Mucosa of descending colon (tissue), 3 donors: ENCODE results near the gene R3HDM2. TPM values are rescaled to one million over a fixed set of nuclear protein-coding genes. Genes with fewer than 3 reads are reported as not detected.

Experiments used
- ATAC-seq: fragments of 200-7000 bp; cut with Tn5 transposase; one replicate; pipeline ENCODE4 v1.9.1; 2020; ENCODE audit warnings: mild to moderate bottlenecking, moderate library complexity
- DNase-seq, 3 donors: peaks; one replicate each; pipeline ENCODE4 v3.0.0-alpha.2; 2020
- H3K36me3 ChIP-seq: fragments of 200-600 bp; one replicate; pipeline ENCODE4 v1.8.0; 2021; ENCODE audit warnings: low read depth, mild to moderate bottlenecking
- H3K4me1 ChIP-seq: fragments of 200-600 bp; one replicate; pipeline ENCODE4 v1.8.0; 2021; ENCODE audit warnings: low read depth, mild to moderate bottlenecking
- H3K4me3 ChIP-seq: fragments of 200-600 bp; one replicate; pipeline ENCODE4 v1.8.0; 2021; ENCODE audit warnings: mild to moderate bottlenecking
- H3K9me3 ChIP-seq: fragments of 200-600 bp; one replicate; pipeline ENCODE4 v1.8.0; 2021; ENCODE audit warnings: mild to moderate bottlenecking
- CTCF ChIP-seq: fragments of 200-600 bp; IDR thresholded peaks from one replicate; pipeline ENCODE4 v1.8.0; 2022; ENCODE audit warnings: antibody characterized with exemption, mild to moderate bottlenecking
- intact Hi-C, 2 donors: fragments of 100-400 bp; cut with DNase I in 1 of 2; cut with micrococcal nuclease in 1 of 2; formaldehyde crosslinking; loops; one replicate each; pipeline versions ENCODE4 v1.11.0 to v1.11.1; 2022; cut with DNase I, micrococcal nuclease
- total RNA-seq, 3 donors: library from RNA; stranded (reverse); fragmentation: NEBNext Ultra II Directional in 2 of 3; extraction: Animal tissue kit (Norgen Biotek cat#: 25700) in 2 of 3; gene quantifications; one replicate each; pipeline versions ENCODE4 v1.2.1 to v1.2.4, GENCODE V29; 2021 to 2023
- donor health status: DM: no; HTN: no; CAD: no; lungs with moderate emphysema.
- donor health status: DM: no; HTN: no; CAD: no.
- donor health status: DM: no; HTN: yes; CAD: no.

R3HDM2 gene
- total RNA-seq, 3 donors from 2014 or later = 43.9 to 80.8 (median 80.6) TPM

DNA sequence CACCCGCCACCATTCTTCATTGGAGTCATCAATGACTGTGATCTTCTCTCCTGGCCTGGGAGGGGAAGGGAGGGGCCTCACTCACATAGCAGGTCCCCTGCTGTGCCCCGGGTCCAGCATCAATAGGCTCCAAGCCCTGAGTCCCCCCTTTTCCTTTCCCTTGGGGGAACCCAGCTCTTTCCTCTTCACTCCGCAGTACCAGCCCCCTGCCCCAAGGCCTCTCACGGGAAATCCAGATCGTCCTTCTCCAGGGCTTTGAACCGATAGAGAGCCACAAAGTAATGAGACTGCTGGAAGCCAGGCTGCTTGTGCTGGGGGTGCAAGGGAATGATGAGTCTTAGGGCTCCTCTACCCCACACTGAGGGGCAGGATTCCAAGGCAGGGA, 186.5 kb downstream of the R3HDM2 start:
- Histone ChIP-seq H3K9me3 (no peaks in the 10 kb centered on the region), H3K4me3 (no peak overlapping the region), H3K4me1 (peaks cover 35% of the 10 kb centered on the region), H3K36me3 (no peaks in the 10 kb centered on the region)
- no peak for TF ChIP-seq CTCF
- ATAC-seq (no peak), DNase-seq (no peak)
- intact Hi-C loops = no loop called here

DNA sequence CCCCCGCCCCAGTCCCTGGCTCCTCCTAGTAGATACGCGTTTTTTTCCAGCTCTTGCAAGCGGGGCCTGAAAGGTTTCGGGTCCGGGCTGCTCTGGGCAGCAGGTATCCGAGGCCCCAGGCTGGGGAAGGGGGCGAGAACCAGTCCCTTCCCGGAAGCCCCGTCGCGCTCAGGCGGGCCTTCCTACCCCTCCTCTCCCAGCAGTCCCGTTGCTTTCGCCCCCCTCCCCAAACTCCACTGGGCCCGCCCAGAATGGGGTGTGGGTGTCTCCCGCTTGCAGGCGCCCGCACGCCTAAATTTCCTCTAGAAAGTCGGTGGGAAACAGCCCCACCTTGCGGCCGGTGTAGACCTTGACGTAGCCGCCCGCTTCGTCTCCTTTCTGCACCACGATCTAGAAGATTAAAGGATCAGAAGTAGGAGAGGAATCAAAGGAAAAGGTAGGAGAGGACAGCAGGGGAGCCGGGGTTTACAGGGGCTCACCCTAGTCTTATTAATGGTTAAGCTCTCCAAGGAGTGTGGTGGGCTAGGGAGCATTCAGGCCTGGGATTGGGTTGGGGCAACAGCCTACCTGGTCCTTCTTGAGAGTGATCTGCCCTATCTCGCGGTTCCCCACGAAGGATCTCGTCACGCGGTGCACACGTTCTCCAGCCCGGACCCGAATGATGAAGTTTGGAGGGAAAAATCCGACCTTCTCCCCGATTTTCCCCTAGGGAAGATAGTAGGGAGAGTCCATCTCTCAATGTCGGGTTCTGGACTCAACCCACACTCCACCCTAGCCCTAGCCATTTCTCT, 187.1 kb downstream of the R3HDM2 start:
- intact Hi-C loops = no loop called here
- peak; percentile 73 for TF ChIP-seq CTCF
- Histone ChIP-seq H3K4me1 (peaks cover 41% of the 10 kb centered on the region), H3K4me3 (no peak overlapping the region), H3K9me3 (no peaks in the 10 kb centered on the region), H3K36me3 (no peaks in the 10 kb centered on the region)
- DNase-seq (peak; percentile 86 to 87 (median 87)), ATAC-seq (peak; percentile 54)

DNA sequence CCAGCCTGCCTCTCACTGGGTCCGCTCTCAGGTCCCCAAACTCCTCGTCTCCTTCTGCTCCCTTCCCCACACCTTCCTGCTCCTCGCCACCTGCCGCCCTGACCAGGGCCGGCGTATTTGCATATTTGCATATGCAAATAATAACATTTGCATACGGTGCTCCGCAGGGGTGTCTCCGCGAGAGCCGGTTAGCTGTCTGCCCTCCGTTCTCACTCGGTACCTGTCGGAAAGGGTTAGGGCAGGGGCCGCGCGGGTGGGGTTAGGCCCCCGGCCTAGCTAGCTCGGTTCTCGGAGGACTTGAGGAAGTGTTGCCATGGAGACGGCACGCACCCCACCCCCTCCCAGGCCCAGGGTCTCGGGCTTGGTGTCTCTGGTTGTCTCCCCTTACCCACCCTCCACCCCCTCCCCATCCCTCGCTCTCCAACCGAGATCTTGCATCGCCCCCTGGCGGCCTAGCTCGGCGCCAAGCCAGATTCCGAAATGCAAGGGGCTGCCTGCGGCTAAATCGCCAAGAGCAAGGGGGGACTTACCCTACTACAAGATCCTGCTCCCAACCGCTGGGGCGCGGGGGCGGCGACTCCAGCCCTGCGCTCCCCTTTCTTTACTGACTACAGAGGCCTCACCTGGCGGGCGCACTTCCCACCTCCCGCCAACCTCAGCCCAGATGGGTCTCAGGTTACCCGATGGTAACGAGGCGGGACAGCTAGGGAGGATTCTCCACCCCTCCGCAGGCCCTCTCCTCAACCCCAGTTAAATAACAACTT, 188.0 kb downstream of the R3HDM2 start:
- peaks cover 49% of the 10 kb centered on the region for H3K4me1 ChIP-seq
- H3K9me3 ChIP-seq = no peaks in the 10 kb centered on the region
- peak; percentile 16 for TF ChIP-seq CTCF
- no peak overlapping the region for H3K4me3 ChIP-seq
- peak; percentile 50 for ATAC-seq
- no peaks in the 10 kb centered on the region for H3K36me3 ChIP-seq
- peak; percentile 74 to 83 (median 77) for DNase-seq
- intact Hi-C loops = no loop called here

DNA sequence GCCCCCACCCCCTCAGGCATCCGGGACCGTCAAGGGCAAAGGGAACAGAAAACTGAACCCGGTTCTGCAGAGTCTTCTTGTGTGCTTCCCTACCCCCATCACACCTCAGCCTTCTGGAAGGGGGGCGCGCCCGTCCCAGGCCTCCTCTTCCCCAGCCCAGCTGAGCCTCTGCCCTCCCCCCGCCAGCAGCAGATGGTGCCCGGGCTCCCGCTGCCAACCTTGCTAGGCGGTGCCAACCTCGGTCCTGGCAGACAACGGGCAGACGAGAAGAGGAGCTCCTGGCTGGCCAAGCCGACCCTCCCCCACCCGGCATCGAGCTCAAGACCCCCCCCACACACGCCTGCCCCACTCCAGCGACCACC, 188.5 kb downstream of the R3HDM2 start:
- Histone ChIP-seq H3K4me3 (no peak overlapping the region), H3K9me3 (no peaks in the 10 kb centered on the region), H3K4me1 (peaks cover 53% of the 10 kb centered on the region), H3K36me3 (no peaks in the 10 kb centered on the region)
- no peak for TF ChIP-seq CTCF
- ATAC-seq (peak; percentile 5), DNase-seq (peak in 2 of 3 donors; percentile 69 to 71)
- intact Hi-C loops = no loop called here

GRCh38 chr12:57241402-57242310, 189.2 kb downstream of the R3HDM2 start:
- H3K4me1 ChIP-seq = peaks cover 56% of the 10 kb centered on the region
- intact Hi-C loops = no loop called here
- H3K9me3 ChIP-seq = no peaks in the 10 kb centered on the region
- no peaks in the 10 kb centered on the region for H3K36me3 ChIP-seq
- no peak for TF ChIP-seq CTCF
- no peak overlapping the region for H3K4me3 ChIP-seq
- DNase-seq = peak in 2 of 3 donors; percentile 30 to 63
- ATAC-seq = no peak
